ENCODE data around the gene CPNE1.

DNA sequence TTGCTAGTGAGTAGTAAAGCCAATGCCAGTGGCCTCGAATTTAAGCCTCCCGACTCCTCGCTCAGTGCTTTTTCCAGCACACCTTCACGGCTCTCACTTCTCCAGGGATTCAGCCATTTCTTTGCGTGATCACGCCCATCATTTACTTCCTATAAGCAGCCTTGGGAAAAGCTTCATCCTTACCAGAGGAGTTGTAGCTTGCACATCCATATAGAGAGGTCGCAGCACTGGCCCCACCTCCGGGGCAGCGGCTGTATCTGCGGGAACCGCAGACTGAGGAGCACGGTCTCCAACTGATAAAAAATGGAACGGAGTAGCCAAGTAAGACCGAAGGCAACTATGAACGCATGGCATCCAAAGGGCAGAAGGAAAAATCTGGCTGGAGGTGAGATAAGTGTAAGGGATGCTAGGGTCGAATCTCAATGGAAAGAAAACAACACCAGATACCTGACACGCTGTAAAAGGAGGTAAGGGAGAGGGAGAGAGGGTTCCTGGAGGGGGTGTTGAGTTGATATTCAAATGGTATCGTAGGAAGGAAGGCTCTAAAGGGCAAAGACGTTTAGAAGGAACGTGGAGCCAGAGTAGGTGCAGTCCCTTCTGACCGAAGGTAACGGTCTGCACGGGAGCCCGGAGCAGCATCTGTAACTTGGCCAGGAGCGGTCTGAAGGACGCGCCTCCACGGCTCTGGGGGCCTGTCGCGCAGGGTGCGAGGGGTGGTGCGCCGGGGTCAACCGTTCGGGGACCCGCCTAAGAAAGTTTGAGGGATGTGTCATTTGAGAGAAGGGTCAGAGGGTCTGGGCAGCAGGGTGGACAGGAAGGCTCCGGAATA, 33.8 kb upstream of the CPNE1 start:
- TF ChIP-seq EP300 (IDR thresholded peaks at IDR 0.05), result no peak
- TF ChIP-seq, protein P1, sequence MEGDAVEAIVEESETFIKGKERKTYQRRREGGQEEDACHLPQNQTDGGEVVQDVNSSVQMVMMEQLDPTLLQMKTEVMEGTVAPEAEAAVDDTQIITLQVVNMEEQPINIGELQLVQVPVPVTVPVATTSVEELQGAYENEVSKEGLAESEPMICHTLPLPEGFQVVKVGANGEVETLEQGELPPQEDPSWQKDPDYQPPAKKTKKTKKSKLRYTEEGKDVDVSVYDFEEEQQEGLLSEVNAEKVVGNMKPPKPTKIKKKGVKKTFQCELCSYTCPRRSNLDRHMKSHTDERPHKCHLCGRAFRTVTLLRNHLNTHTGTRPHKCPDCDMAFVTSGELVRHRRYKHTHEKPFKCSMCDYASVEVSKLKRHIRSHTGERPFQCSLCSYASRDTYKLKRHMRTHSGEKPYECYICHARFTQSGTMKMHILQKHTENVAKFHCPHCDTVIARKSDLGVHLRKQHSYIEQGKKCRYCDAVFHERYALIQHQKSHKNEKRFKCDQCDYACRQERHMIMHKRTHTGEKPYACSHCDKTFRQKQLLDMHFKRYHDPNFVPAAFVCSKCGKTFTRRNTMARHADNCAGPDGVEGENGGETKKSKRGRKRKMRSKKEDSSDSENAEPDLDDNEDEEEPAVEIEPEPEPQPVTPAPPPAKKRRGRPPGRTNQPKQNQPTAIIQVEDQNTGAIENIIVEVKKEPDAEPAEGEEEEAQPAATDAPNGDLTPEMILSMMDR (IDR thresholded peaks at IDR 0.05), result no peak
- TF ChIP-seq POLR2AphosphoS5 (IDR thresholded peaks at IDR 0.05), result no peak
